Stimulated activated CD4-positive, alpha-beta T cell treated with anti-CD3 and anti-CD28 coated beads, TNF-alpha, amount 100 ng/mL, for 48 hours (primary cell): Measurements from ENCODE around the gene CCBE1.

Experiments used
- DNase-seq, 3 donors: peaks; one replicate each; pipeline ENCODE4 v3.0.0-alpha.2; 2020; ENCODE audit warnings: low read depth in 3 of 3

The CCBE1 gene

GRCh38 chr18:59619816-59620215, 77.4 kb downstream of the CCBE1 start:
- DNase-seq, result no peak

- DNase-seq, result no peak
Measured at GRCh38 chr18:59617468-59617932, 79.7 kb downstream of the CCBE1 start.

GRCh38 chr18:59616501-59616900, 80.7 kb downstream of the CCBE1 start:
- no peak for DNase-seq

DNA sequence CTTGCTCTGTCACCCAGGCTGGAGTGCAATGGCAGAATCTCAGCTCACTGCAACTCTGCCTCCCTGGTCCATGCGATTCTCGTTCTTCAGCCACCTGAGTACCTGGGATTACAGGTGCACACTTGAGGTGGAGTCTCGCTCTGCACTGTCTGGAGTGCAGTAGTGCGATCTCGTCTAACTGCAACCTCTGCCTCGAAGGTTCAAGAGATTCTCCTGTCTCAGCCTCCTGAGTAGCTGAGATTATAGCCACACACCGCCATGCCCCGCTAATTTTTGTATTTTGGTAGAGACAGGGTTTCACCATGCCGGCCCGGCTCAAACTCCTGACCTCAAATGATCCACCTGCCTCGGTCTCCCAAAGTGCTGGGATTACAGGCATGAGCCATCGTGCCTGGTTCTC, 83.3 kb downstream of the CCBE1 start:
- DNase-seq, result no peak

GRCh38 chr18:59612381-59612780, 84.8 kb downstream of the CCBE1 start:
- no peak for DNase-seq

GRCh38 chr18:59610546-59611140, 86.6 kb downstream of the CCBE1 start:
- DNase-seq, result no peak

DNA sequence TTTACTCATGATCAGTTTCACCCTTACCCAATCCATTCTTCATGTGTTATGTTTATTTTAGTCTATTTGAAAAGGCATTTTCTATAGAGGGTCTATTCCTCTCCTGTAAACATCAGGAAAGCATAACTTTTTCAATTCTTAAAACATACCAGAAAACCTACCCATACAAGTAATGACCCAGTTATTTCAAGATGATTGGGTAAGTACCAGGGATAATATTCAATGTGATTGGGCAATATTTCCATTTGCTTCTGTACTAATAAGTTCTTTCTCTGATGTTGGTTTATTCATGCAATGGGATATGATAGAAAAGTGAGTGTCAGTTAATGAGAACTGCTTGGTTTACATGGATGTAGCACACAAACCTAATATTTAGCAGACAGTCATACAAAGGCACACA, 87.6 kb downstream of the CCBE1 start:
- no peak for DNase-seq

DNA sequence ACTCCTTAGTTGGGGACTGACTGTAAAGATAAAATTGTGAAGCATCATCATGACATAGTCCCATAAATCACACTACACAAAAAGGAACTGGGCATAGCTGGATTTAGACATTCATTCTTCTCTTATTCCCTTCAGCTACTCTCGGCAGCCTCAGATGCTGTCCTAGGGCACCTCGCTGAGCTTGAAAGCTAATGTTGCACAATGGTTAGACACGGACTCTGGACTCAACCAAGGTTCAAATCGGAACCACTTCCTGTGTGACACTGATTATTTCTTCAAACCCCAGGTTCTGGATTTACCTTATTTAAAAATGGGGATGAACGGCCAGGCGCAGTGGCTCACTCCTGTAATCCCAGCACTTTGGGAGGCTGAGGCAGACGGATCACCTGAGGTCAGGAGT, 89.8 kb downstream of the CCBE1 start:
- DNase-seq, result no peak

- DNase-seq, result no peak
Measured at GRCh38 chr18:59607078-59607379, 90.2 kb downstream of the CCBE1 start.

- DNase-seq, result no peak
Measured at GRCh38 chr18:59606193-59607077, 90.8 kb downstream of the CCBE1 start.

GRCh38 chr18:59605633-59606192, 91.5 kb downstream of the CCBE1 start:
- no peak for DNase-seq

- DNase-seq, result no peak
Measured at GRCh38 chr18:59604877-59605276, 92.3 kb downstream of the CCBE1 start.

DNA sequence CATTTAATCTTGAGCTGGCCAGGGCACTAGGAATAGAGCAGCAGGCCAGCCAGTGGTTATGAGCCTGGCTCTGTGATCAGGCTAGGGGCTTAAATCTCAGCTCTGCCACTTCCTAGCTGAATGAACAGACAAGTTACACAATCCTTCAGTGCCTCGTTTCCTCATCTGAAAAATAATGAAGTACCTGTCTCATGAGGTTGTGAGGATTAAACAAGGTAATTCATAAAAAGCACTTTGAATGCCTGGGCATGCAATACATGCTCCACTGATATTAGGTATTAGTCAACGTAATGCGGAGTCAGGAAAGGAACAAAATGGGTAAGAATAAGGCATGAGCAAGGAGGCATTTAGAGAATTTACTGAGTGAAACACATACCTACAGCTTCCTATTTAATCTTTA, 100.2 kb downstream of the CCBE1 start:
- DNase-seq, result no peak

DNA sequence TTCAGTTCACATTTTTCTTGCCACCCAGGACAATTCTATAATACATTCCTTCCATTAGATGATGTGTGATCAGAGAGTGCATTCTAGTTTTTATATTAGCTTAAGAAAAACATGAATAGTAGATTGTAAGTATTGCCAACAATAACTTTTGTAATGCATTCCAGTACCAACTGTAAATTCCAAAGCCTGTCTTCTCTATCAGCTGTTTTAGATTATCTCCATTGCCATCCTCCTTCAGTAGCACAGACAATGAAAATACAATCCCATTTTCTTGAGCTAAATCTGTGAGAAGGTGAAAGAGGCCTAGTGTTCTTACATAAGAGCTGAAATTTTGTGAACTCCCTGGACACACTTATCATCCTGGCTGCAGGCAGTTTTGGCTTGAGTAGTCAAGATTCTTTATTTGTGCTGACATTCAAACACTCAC, 103.9 kb downstream of the CCBE1 start:
- DNase-seq, result no peak

GRCh38 chr18:59592624-59593023, 104.6 kb downstream of the CCBE1 start:
- no peak for DNase-seq

- no peak for DNase-seq
Measured at GRCh38 chr18:59582395-59582794, 114.8 kb downstream of the CCBE1 start.

GRCh38 chr18:59579509-59579908, 117.7 kb downstream of the CCBE1 start:
- DNase-seq, result no peak

- no peak for DNase-seq
Measured at GRCh38 chr18:59577386-59577655, 119.9 kb downstream of the CCBE1 start.

DNA sequence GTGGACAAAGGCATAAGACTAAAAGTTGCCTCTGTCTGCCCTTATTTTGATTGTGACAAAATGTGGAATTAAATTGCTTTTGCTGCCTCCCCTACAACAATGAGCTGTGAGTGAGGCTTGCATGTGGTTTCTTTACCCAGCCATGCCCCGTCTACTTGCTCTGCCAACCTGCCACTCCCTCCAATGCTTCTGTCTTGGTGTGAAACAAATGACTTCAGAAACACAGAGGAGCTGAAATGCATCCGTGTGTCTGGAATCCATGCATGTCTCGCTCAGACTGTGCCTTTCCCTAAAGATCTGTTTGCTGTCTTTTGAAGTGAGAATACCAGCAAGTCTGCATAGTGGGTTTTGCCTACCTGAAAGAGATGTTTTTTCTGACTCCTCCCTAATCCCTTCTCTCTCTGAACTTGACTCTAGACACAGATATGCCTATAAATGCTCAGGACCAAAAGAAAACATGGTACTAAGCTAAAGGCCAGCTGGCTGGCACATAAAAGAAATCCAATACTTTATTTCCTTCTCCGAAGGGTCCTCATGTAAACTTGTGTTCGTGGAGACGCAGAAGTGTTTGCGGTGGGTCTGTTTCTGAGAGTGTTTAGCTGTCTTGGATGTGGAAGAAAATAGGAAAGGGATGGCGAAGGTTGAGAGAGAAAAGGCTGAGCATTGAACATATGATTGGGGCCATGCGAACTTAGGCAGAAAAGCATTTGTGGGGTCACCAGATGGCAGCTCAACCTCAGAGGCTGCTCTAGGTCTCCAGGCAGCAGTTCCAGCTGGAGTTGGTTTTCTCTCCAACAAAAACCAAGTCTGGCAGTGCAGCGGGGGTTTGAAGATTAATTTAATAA, 120.5 kb downstream of the CCBE1 start:
- DNase-seq, result no peak

- no peak for DNase-seq
Measured at GRCh38 chr18:59575995-59576394, 121.2 kb downstream of the CCBE1 start.

GRCh38 chr18:59573962-59574361, 123.3 kb downstream of the CCBE1 start:
- DNase-seq, result no peak

DNA sequence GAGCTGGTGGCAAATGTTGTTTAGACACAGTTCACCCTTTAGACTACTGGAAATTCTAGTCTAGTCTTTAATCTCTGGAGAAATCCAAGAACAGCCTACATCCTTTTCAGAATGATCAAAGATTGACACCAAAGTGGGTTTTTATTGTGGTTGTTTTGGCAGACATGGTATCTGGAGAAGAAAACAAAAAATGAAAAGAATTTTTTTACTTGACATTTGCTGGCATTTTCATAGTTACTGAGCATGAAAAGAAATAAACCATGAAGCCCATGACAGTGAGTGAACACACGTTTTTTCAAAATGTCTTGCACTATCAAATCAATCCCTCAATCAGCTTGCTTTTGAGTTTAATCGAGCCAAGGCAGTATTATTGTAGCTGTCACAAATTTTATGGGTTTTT, 125.3 kb downstream of the CCBE1 start:
- no peak for DNase-seq

DNA sequence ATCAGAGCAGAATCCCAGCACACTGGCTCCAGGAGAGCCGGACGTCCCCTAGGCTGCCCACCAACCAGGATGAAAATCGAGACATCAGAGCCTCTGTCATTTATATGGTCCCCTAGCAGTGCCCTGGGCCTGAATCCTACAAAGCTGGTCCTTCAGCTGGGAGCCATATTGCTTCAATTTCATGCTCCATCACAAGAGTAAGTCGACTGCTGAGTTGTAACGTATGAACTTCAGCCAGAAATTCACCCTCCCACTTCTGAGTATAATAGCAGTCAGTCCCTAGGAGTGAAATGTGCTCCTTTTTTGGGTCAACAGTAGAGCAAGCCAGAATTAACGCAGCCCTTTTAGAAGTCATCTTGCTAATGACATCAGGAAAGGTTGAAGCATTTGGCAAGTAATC, 126.4 kb downstream of the CCBE1 start:
- DNase-seq, result no peak
